PFSK-1 (cell line): ENCODE data around the gene ACVR1.

Source experiments
- FOXP2 ChIP-seq: optimal IDR thresholded peaks from 2 replicates; pipeline ENCODE3; 2011; ENCODE audit warnings: borderline replicate concordance, control low read depth, inconsistent platforms; ENCODE audit not compliant: insufficient read depth; ENCODE audit errors: extremely low read length, extremely low read depth
- POLR2AphosphoS5 ChIP-seq: IDR thresholded peaks from 2 replicates; pipeline ENCODE4 v1.6.1; 2012; ENCODE audit warnings: low read depth, mild to moderate bottlenecking, control low read depth, low read length, moderate library complexity
- REST ChIP-seq, 2 experiments: IDR thresholded peaks; 2 replicates each; pipeline versions ENCODE4 v1.6.1 to v1.8.0; 2011 to 2012; ENCODE audit warnings: low read depth in 2 of 2, low read length in 2 of 2, control low read depth in 1 of 2, inconsistent platforms in 1 of 2, mild to moderate bottlenecking in 1 of 2, moderate library complexity in 1 of 2; ENCODE audit not compliant: insufficient read depth in 1 of 2
- SIN3A ChIP-seq: IDR thresholded peaks from 2 replicates; pipeline ENCODE4 v1.6.1; 2012; ENCODE audit warnings: mild to moderate bottlenecking, low read length, moderate library complexity, borderline replicate concordance; ENCODE audit not compliant: insufficient read depth
- TAF1 ChIP-seq: IDR thresholded peaks from 2 replicates; pipeline ENCODE4 v1.6.1; 2012; ENCODE audit warnings: low read length, control low read depth, borderline replicate concordance; ENCODE audit not compliant: insufficient read depth

- no peak for TF ChIP-seq POLR2AphosphoS5
- no peak for TF ChIP-seq REST (IDR thresholded peaks at IDR 0.05; ENCODE audit: insufficient read depth in 1 of 2, low read depth in 2 of 2, low read length in 2 of 2)
- TF ChIP-seq SIN3A = no peak
- TF ChIP-seq TAF1 = no peak
- TF ChIP-seq FOXP2 = no peak
Observed at GRCh38 chr2:157830266-157830665, 45.9 kb downstream of the ACVR1 start.
